Measurements from ENCODE around the gene MXRA7.

- TF ChIP-seq ZNF274 (IDR thresholded peaks at IDR 0.05; ENCODE audit: low read length), result no peak
- no peak for TF ChIP-seq ZNF274 (tag by site-specific recombination; IDR thresholded peaks at IDR 0.05; ENCODE audit: borderline replicate concordance)
- TF ChIP-seq CTCF (tag by site-specific recombination; IDR thresholded peaks at IDR 0.05), result no peak
- no peak for TF ChIP-seq ZNF785 (tag by site-specific recombination; IDR thresholded peaks at IDR 0.05)
- TF ChIP-seq ZNF24 (tag by site-specific recombination; IDR thresholded peaks at IDR 0.05), result no peak
- TF ChIP-seq HOXA7 (CRISPR knock-in tag; IDR thresholded peaks at IDR 0.05; ENCODE audit: borderline replicate concordance), result no peak
- no peak for TF ChIP-seq ZNF18 (tag by site-specific recombination; IDR thresholded peaks at IDR 0.05)
- no peak for TF ChIP-seq ZNF843 (tag by site-specific recombination; IDR thresholded peaks at IDR 0.05)
- TF ChIP-seq ZNF837 (tag by site-specific recombination; IDR thresholded peaks at IDR 0.05), result no peak
- no peak for TF ChIP-seq ZNF585B (tag by site-specific recombination; IDR thresholded peaks at IDR 0.05)
Observed at GRCh38 chr17:76642994-76643393, 67.8 kb downstream of the MXRA7 start.

Data from HEK293 (cell line).